HepG2 (cell line): ENCODE results near the gene CHN2. TPM values are rescaled to one million over a fixed set of nuclear protein-coding genes. Genes with fewer than 3 reads are reported as not detected.

Experiments
- AHDC1 ChIP-seq: sonication (generic); formaldehyde crosslinking; IDR thresholded peaks from 2 replicates; pipeline ENCODE4 v1.5.1; 2020; ENCODE audit warnings: mild to moderate bottlenecking, missing genetic modification reagents, borderline replicate concordance
- E2F5 ChIP-seq: sonication (generic); formaldehyde crosslinking; conservative IDR thresholded peaks from 2 replicates; pipeline ENCODE4 v1.4.0; 2020; ENCODE audit warnings: missing genetic modification reagents
- GLMP ChIP-seq: sonication (generic); formaldehyde crosslinking; IDR thresholded peaks from 2 replicates; pipeline ENCODE4 v1.9.0; 2021; ENCODE audit warnings: missing genetic modification reagents, mild to moderate bottlenecking, borderline replicate concordance
- HMG20A ChIP-seq: IDR thresholded peaks from 2 replicates; pipeline ENCODE4 v1.6.1; 2016; ENCODE audit warnings: borderline replicate concordance
- KDM2A ChIP-seq: sonication (generic); formaldehyde crosslinking; IDR thresholded peaks from 2 replicates; pipeline ENCODE4 v1.4.0; 2020; ENCODE audit warnings: low read depth, missing genetic modification reagents, borderline replicate concordance
- KDM3A ChIP-seq: IDR thresholded peaks from 2 replicates; pipeline ENCODE4 v1.6.1; 2018; ENCODE audit warnings: low read depth, missing compliant biosample characterization
- MEIS1 ChIP-seq: sonication (generic); formaldehyde crosslinking; IDR thresholded peaks from 2 replicates; pipeline ENCODE4 v1.9.0; 2021; ENCODE audit warnings: mild to moderate bottlenecking, missing genetic modification reagents, moderate library complexity, borderline replicate concordance
- TGIF2 ChIP-seq: IDR thresholded peaks from 2 replicates; pipeline ENCODE4 v1.6.1; 2016; ENCODE audit warnings: control low read depth, missing compliant biosample characterization
- YY1 ChIP-seq: IDR thresholded peaks from 2 replicates; pipeline ENCODE4 v1.6.1; 2011; ENCODE audit warnings: low read length, low read depth, moderate library complexity, mild to moderate bottlenecking; ENCODE audit not compliant: insufficient read depth, insufficient replicate concordance
- ZNF142 ChIP-seq: sonication (generic); formaldehyde crosslinking; IDR thresholded peaks from 2 replicates; pipeline ENCODE4 v1.4.0; 2020; ENCODE audit warnings: missing genetic modification reagents
- ZNF230 ChIP-seq: sonication (generic); formaldehyde crosslinking; IDR thresholded peaks from 2 replicates; pipeline ENCODE4 v1.4.0; 2020; ENCODE audit warnings: mild to moderate bottlenecking, missing genetic modification reagents
- ZNF563 ChIP-seq: sonication (generic); formaldehyde crosslinking; IDR thresholded peaks from 2 replicates; pipeline ENCODE4 v1.8.0; 2022; ENCODE audit warnings: mild to moderate bottlenecking, moderate library complexity, missing genetic modification reagents
- ZNF616 ChIP-seq: sonication (generic); formaldehyde crosslinking; IDR thresholded peaks from 2 replicates; pipeline ENCODE4 v1.5.0; 2020; ENCODE audit warnings: low read depth, mild to moderate bottlenecking, missing genetic modification reagents
- ZNF652 ChIP-seq: IDR thresholded peaks from 2 replicates; pipeline ENCODE4 v1.6.1; 2016; ENCODE audit warnings: low read depth, borderline replicate concordance
- polyA plus RNA-seq, 8 experiments: library from polyadenylated mRNA; depleted of rRNA in 3 of 8; stranded (reverse) in 7 of 8; unstranded in 1 of 8; fragments of >200 nt; fragmentation: Illumina TruSeq in 4 of 8; extraction: Trizol in 4 of 8; gene quantifications; 2 replicates each; pipeline versions ENCODE4 v1.2.1 to v1.2.3, GENCODE V29; 2011 to 2016; ENCODE audit warnings: low read depth in 4 of 8, missing spikeins in 1 of 8, mixed read lengths in 1 of 8; ENCODE audit not compliant: insufficient read depth in 1 of 8
- total RNA-seq, 5 experiments: library from RNA; depleted of rRNA; stranded (reverse); fragments of >200 nt; fragmentation: Illumina TruSeq; extraction: Trizol; gene quantifications; 2 replicates each; pipeline ENCODE4 v1.2.3, GENCODE V29; 2016; ENCODE audit warnings: low read depth in 1 of 5

The CHN2 gene
- total and polyA plus RNA-seq, 2 of the 13 experiments (the other 11 are each of a cell fraction or from before 2014, with no cell fraction given): 23.5 to 30.5 TPM

- TF ChIP-seq ZNF142 (CRISPR knock-in tag) (peak; percentile 69; the same call in 1 of the 2 replicates), ZNF230 (CRISPR knock-in tag) (peak; percentile 20; the same call in 1 of the 2 replicates), E2F5 (no peak), YY1 (peak; percentile 58), KDM3A (CRISPR knock-in tag) (no peak), MEIS1 (peak; percentile 51; the same call in 1 of the 2 replicates), ZNF616 (no peak), HMG20A (CRISPR knock-in tag) (no peak), KDM2A (CRISPR knock-in tag) (peak; percentile 61; the same call in 1 of the 2 replicates), GLMP (CRISPR knock-in tag) (no peak), ZNF652 (CRISPR knock-in tag) (no peak), TGIF2 (CRISPR knock-in tag) (0 out of 2 replicates have a peak, but pooled peaks have one; percentile 15), ZNF563 (no peak; the same call in 1 of the 2 replicates), AHDC1 (no peak)
Observed at GRCh38 chr7:29194594-29195427, at the start of gene CHN2 (continued).
